ENCODE results near the gene ATP7B. TPM values are rescaled to one million over a fixed set of nuclear protein-coding genes. Genes with fewer than 3 reads are reported as not detected.

ATP7B gene
- polyA plus RNA-seq, 3 donors = 0.39 to 0.44 TPM; not detected in 1

DNA sequence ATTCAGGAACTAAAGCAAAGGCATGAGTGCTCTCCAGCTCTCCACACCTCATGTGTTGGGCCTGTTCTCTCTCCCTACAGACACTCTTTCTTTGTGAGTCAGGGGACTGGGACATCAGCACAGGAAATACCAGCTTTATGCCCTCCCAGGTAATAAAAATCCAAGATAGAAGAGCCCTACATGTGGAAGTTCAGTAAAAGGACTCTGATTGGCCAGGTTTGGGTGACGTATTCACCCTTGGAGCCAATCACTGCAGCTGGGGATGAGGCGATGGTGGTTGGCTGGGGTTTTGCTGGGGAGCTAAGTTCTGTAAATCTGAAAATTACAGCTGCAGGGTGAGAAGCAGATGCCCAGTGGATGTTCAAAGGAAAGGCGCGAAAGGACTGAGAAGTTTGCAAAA lies 117.0 kb downstream of the ATP7B start:
- intact Hi-C loops (cut with micrococcal nuclease) = no loop called here
- Mint-ChIP-seq H3K4me3 (no peak overlapping the region), H3K9me3 (no peaks in the 10 kb centered on the region), H3K27ac (no peak overlapping the region), H3K27me3 (ENCODE audit: low read depth in 3 of 3) (peaks cover 0 to 5% (median 4%) of the 10 kb centered on the region in 3 donors), H3K4me1 (peaks cover 2% of the 10 kb centered on the region), H3K36me3 (no peaks in the 10 kb centered on the region)
- H3K36me3 ChIP-seq (replicated peaks in 1 of 2; ENCODE audit: control insufficient read depth in 1 of 2, insufficient read depth in 2 of 2, low read length in 2 of 2) = no peaks in the 10 kb centered on the region
- no peak for DNase-seq
- no peaks in the 10 kb centered on the region for H4K20me1 ChIP-seq (ENCODE audit: insufficient read depth, low read length)
- H3K4me3 ChIP-seq (replicated peaks in 1 of 3; ENCODE audit: low read depth in 2 of 3, low read length in 3 of 3) = no peak overlapping the region
- H3K27ac ChIP-seq (ENCODE audit: low read depth in 1 of 2, low read length in 2 of 2) = no peak overlapping the region
- no peak overlapping the region for H3K4me2 ChIP-seq (replicated peaks; ENCODE audit: extremely low read depth, low read length, poor library complexity, severe bottlenecking)
- WGBS (ENCODE audit: insufficient coverage) = 95% methylated on average over 4 of the region's 4 CpGs
- H3K27me3 ChIP-seq (ENCODE audit: control insufficient read depth in 2 of 2, insufficient read depth in 2 of 2, low read length in 2 of 2) = no peaks in the 10 kb centered on the region
- peak overlapping the region; percentile 13 for H2AFZ ChIP-seq (ENCODE audit: insufficient read depth, low read depth, low read length, poor library complexity, severe bottlenecking)
- no peaks in the 10 kb centered on the region for H3K4me1 ChIP-seq (ENCODE audit: control insufficient read depth in 1 of 2, insufficient read depth in 2 of 2, low read length in 2 of 2)
- no peaks in the 10 kb centered on the region for H3K79me2 ChIP-seq (ENCODE audit: insufficient read depth, low read length)
- H3K9me3 ChIP-seq (replicated peaks in 1 of 2; ENCODE audit: control insufficient read depth in 1 of 2, insufficient read depth in 1 of 2, low read length in 2 of 2) = no peaks in the 10 kb centered on the region
- no peak overlapping the region for H3K9ac ChIP-seq (ENCODE audit: insufficient read depth, low read length, poor library complexity, severe bottlenecking)
- TF ChIP-seq, protein P1, sequence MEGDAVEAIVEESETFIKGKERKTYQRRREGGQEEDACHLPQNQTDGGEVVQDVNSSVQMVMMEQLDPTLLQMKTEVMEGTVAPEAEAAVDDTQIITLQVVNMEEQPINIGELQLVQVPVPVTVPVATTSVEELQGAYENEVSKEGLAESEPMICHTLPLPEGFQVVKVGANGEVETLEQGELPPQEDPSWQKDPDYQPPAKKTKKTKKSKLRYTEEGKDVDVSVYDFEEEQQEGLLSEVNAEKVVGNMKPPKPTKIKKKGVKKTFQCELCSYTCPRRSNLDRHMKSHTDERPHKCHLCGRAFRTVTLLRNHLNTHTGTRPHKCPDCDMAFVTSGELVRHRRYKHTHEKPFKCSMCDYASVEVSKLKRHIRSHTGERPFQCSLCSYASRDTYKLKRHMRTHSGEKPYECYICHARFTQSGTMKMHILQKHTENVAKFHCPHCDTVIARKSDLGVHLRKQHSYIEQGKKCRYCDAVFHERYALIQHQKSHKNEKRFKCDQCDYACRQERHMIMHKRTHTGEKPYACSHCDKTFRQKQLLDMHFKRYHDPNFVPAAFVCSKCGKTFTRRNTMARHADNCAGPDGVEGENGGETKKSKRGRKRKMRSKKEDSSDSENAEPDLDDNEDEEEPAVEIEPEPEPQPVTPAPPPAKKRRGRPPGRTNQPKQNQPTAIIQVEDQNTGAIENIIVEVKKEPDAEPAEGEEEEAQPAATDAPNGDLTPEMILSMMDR (IDR thresholded peaks at IDR 0.05) = no peak

DNA sequence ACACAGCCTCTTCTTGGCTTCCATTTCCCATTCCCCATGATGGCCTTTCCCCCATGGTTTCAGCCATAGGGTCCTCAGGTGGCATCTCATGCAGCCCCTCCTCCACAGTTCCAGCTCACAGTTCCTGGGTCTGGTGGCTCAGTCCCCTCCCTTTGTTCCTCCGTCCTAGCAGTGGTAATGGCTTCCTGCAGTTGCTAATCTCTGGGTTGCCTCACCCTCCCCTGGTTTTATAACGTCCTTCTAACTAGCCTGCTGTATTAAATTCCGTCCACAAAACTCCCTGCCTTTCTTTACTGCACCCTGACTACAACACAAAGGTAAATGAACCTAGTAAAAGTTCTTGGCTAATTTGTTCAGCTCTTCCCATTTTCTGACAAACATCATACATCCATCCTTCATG lies 118.6 kb downstream of the ATP7B start:
- no peak overlapping the region for H3K4me3 Mint-ChIP-seq
- Histone ChIP-seq H2AFZ (ENCODE audit: insufficient read depth, low read depth, low read length, poor library complexity, severe bottlenecking) (no peak overlapping the region), H3K4me3 (replicated peaks in 1 of 3; ENCODE audit: low read depth in 2 of 3, low read length in 3 of 3) (no peak overlapping the region), H3K9ac (ENCODE audit: insufficient read depth, low read length, poor library complexity, severe bottlenecking) (no peak overlapping the region), H4K20me1 (ENCODE audit: insufficient read depth, low read length) (no peaks in the 10 kb centered on the region), H3K79me2 (ENCODE audit: insufficient read depth, low read length) (no peaks in the 10 kb centered on the region), H3K36me3 (replicated peaks in 1 of 2; ENCODE audit: control insufficient read depth in 1 of 2, insufficient read depth in 2 of 2, low read length in 2 of 2) (no peaks in the 10 kb centered on the region), H3K9me3 (replicated peaks in 1 of 2; ENCODE audit: control insufficient read depth in 1 of 2, insufficient read depth in 1 of 2, low read length in 2 of 2) (no peaks in the 10 kb centered on the region), H3K27ac (ENCODE audit: low read depth in 1 of 2, low read length in 2 of 2) (no peak overlapping the region), H3K4me2 (replicated peaks; ENCODE audit: extremely low read depth, low read length, poor library complexity, severe bottlenecking) (no peak overlapping the region), H3K4me1 (ENCODE audit: control insufficient read depth in 1 of 2, insufficient read depth in 2 of 2, low read length in 2 of 2) (no peaks in the 10 kb centered on the region), H3K27me3 (ENCODE audit: control insufficient read depth in 2 of 2, insufficient read depth in 2 of 2, low read length in 2 of 2) (no peaks in the 10 kb centered on the region)
- intact Hi-C loops (cut with micrococcal nuclease) = no loop called here
- no peak overlapping the region for H3K27ac Mint-ChIP-seq
- no peak for DNase-seq
- H3K27me3 Mint-ChIP-seq (ENCODE audit: low read depth in 3 of 3) = peaks cover 0 to 5% (median 4%) of the 10 kb centered on the region in 3 donors
- TF ChIP-seq, protein P1 (IDR thresholded peaks at IDR 0.05) = no peak
- no peaks in the 10 kb centered on the region for H3K36me3 Mint-ChIP-seq
- H3K4me1 Mint-ChIP-seq = peaks cover 2% of the 10 kb centered on the region
- H3K9me3 Mint-ChIP-seq = peaks cover 0 to 2% (median 0%) of the 10 kb centered on the region in 7 donors
- WGBS (ENCODE audit: insufficient coverage) = 3% methylated on average over 2 of the region's 3 CpGs
